Measurements from ENCODE around the gene LRIF1. TPM values are rescaled to one million over a fixed set of nuclear protein-coding genes. Genes with fewer than 3 reads are reported as not detected.

The LRIF1 gene
- total RNA-seq, 1 donor from 2014 or later = 9.7 TPM

DNA sequence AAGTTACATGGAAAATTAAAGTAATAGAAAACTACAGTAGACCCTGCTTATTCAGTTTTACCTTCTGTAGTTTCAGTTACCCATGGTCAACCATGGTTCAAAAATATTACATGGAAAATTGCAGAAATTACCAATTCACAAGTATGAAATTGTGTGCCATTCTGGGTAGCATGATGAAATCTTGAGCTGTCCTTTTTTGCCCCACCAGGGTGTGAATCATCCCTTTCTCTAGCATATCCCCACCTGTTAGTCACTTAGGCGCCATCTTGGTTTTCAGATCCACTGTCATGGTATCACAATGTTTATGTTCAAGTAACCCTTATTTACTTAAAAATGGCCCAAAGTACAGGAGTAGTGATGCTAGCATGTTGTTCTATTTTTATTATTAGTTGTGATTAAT, 3.5 kb upstream of the LRIF1 start:
- Mint-ChIP-seq H3K36me3 (ENCODE audit: low read depth) (peaks cover 10% of the 10 kb centered on the region), H3K27me3 (ENCODE audit: low read depth) (peaks cover 52% of the 10 kb centered on the region), H3K4me1 (peaks cover 8% of the 10 kb centered on the region), H3K4me3 (no peak overlapping the region), H3K27ac (ENCODE audit: unreplicated experiment) (no peak overlapping the region), H3K9me3 (peaks cover 15% of the 10 kb centered on the region)
- no peak for DNase-seq (ENCODE audit: low read depth, low spot score)
- TF ChIP-seq, protein P1, sequence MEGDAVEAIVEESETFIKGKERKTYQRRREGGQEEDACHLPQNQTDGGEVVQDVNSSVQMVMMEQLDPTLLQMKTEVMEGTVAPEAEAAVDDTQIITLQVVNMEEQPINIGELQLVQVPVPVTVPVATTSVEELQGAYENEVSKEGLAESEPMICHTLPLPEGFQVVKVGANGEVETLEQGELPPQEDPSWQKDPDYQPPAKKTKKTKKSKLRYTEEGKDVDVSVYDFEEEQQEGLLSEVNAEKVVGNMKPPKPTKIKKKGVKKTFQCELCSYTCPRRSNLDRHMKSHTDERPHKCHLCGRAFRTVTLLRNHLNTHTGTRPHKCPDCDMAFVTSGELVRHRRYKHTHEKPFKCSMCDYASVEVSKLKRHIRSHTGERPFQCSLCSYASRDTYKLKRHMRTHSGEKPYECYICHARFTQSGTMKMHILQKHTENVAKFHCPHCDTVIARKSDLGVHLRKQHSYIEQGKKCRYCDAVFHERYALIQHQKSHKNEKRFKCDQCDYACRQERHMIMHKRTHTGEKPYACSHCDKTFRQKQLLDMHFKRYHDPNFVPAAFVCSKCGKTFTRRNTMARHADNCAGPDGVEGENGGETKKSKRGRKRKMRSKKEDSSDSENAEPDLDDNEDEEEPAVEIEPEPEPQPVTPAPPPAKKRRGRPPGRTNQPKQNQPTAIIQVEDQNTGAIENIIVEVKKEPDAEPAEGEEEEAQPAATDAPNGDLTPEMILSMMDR (conservative IDR thresholded peaks at IDR 0.05) = no peak

DNA sequence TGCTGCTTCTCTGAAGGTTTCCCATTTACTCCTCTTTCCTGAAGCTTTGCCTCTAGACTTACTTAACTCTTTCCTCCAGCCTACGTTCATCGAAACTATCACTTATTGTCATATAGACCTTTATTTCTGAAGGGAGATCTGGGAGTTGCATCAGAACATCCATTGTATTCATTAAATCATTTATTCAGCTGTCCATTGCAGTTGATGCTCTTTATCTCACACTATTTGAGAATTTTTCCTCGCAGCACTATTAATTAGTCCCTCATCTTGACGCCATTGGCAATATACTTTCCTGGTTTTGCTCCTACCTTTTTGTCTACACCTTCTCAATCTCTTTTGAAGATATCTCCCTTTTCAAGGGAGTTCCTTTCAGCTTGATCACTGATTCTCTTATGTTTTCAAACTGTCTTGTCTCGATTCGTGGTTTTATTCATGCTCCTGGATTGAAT, 757 bp upstream of the LRIF1 start:
- Mint-ChIP-seq H3K4me3 (peak overlapping the region; percentile 90), H3K27me3 (ENCODE audit: low read depth) (peaks cover 24% of the 10 kb centered on the region), H3K27ac (ENCODE audit: unreplicated experiment) (peak overlapping the region; percentile 95), H3K4me1 (peaks cover 12% of the 10 kb centered on the region), H3K36me3 (ENCODE audit: low read depth) (peaks cover 22% of the 10 kb centered on the region), H3K9me3 (peaks cover 20% of the 10 kb centered on the region)
- DNase-seq (ENCODE audit: low read depth, low spot score) = no peak
- TF ChIP-seq, protein P1 (conservative IDR thresholded peaks at IDR 0.05) = no peak

DNA sequence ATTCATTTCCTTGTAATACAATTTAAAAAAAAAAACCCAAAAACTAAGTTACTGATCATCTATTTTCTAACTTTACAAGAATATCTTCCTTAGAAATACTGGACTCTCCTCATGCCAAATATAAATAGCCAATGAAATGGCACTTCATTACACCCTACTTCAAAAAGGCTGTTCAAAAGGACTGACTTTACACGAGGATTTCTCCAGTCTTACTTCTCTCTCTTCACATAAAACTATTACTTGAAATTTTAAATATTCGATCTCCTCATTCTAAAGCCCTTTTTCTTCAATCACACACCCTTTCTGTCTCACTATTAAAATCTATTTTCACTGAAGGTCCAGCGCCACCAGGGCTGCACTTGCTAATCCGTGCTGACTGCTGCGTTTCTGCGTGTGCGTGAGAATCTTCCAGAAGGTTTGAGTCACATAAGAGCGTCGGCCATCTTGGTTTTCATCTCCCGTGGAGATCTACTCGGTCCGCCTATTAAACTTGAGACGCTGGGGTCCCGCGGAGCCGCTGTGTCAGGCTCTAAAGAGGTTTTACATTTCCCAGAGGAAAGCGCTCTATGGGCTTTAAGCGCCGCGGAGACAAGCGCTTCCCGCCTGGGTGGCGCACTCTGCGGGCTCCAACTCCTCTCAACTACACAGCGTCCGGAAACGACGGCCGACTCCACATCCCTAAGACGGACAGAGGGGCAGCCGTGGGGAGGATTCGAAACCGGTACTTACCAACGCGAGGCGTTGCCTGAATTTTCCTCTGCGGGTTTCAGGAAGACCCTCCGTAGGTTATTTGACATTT, 631 bp downstream of the LRIF1 start:
- peak; percentile 15 for DNase-seq (ENCODE audit: low read depth, low spot score)
- Mint-ChIP-seq H3K4me1 (peaks cover 12% of the 10 kb centered on the region), H3K36me3 (ENCODE audit: low read depth) (peaks cover 22% of the 10 kb centered on the region), H3K9me3 (peaks cover 20% of the 10 kb centered on the region), H3K27ac (ENCODE audit: unreplicated experiment) (peak overlapping the region; percentile 44), H3K4me3 (peak overlapping the region; percentile 90), H3K27me3 (ENCODE audit: low read depth) (peaks cover 13% of the 10 kb centered on the region)
- TF ChIP-seq, protein P1 (conservative IDR thresholded peaks at IDR 0.05) = no peak

DNA sequence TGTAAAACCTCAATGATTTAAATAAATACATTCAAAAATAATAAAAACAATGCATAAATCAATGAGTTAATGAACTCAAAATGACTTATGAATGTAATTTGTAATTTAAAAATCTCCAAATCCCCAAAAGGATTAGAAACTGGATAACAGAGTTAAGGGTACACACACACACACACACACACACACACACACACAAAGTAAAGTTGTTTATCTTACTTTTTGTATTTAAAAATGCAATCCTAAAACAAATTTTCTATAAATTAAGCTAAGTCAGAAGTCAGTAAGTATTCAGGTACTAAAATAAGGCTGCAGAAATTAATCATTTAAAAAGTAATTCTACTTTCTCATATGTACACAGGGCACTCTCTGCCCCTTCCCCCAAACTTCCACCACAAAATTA, 1.8 kb downstream of the LRIF1 start:
- TF ChIP-seq, protein P1 (conservative IDR thresholded peaks at IDR 0.05) = no peak
- H3K4me3 Mint-ChIP-seq = no peak overlapping the region
- H3K9me3 Mint-ChIP-seq = peaks cover 20% of the 10 kb centered on the region
- peaks cover 12% of the 10 kb centered on the region for H3K4me1 Mint-ChIP-seq
- DNase-seq (ENCODE audit: low read depth, low spot score) = no peak
- peaks cover 22% of the 10 kb centered on the region for H3K36me3 Mint-ChIP-seq (ENCODE audit: low read depth)
- peaks cover 7% of the 10 kb centered on the region for H3K27me3 Mint-ChIP-seq (ENCODE audit: low read depth)
- H3K27ac Mint-ChIP-seq (ENCODE audit: unreplicated experiment) = no peak overlapping the region

DNA sequence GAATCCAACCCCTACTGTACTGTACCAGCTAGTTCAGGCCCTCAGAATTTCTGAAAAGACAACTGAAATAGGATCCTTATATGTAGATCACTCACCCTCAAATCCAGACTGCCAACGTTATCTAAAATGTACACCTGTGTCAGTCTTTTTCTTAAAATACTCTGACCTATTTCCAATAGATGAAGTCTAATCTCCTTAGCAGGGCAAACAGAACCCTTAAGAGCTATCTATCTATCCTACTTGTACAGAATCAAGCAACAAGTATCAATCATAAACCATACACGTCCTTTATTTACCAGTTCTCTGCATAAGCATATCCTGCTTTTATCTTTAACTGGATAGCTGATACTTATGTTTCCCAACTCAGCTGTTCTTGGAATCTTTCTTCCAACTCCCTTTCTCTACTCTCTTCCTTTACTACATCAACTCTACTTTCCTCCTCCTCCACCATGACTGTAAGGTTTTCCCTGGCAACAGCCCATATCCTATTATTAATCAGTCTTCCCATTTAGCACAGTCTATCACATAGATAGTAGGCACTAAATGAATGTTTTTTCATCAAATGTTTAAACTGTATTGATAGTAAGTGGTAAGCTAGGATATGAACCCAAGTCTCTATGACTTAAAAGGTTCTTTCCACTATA, 2.8 kb downstream of the LRIF1 start:
- Mint-ChIP-seq H3K9me3 (peaks cover 20% of the 10 kb centered on the region), H3K27ac (ENCODE audit: unreplicated experiment) (no peak overlapping the region), H3K4me1 (peaks cover 12% of the 10 kb centered on the region), H3K27me3 (ENCODE audit: low read depth) (peaks cover 5% of the 10 kb centered on the region), H3K4me3 (no peak overlapping the region), H3K36me3 (ENCODE audit: low read depth) (peaks cover 22% of the 10 kb centered on the region)
- DNase-seq (ENCODE audit: low read depth, low spot score) = no peak
- TF ChIP-seq, protein P1 (conservative IDR thresholded peaks at IDR 0.05) = no peak

Measured in neural crest cell (in vitro differentiated cells).